DND-41 (cell line): Measurements from ENCODE around the gene NFAM1.

Experiments
- ATAC-seq: fragments of 200-7000 bp; cut with Tn5 transposase; 3 replicates; pipeline ENCODE4 v1.9.1; 2021; ENCODE audit warnings: low read depth; ENCODE audit not compliant: insufficient read depth
- DNase-seq: peaks from one replicate; pipeline ENCODE4 v3.0.0-alpha.2; 2020
- H2AFZ ChIP-seq: 2 replicates; pipeline ENCODE4 v1.6.0; 2012; ENCODE audit warnings: low read depth, low read length
- H3K27ac ChIP-seq: 2 replicates; pipeline ENCODE4 v1.5.1; 2012; ENCODE audit warnings: low read length, inconsistent platforms
- H3K27me3 ChIP-seq: fragments of 200-600 bp; sonication (generic); 2 replicates; pipeline ENCODE4 v1.6.0; 2012; ENCODE audit warnings: low read length, mild to moderate bottlenecking, inconsistent platforms; ENCODE audit not compliant: insufficient read depth, poor library complexity
- H3K36me3 ChIP-seq: 2 replicates; pipeline ENCODE4 v1.5.1; 2012; ENCODE audit warnings: low read length, inconsistent platforms; ENCODE audit not compliant: insufficient read depth
- H3K4me1 ChIP-seq: 2 replicates; pipeline ENCODE4 v1.5.1; 2012; ENCODE audit warnings: mild to moderate bottlenecking, low read length; ENCODE audit not compliant: insufficient read depth
- H3K4me2 ChIP-seq: 2 replicates; pipeline ENCODE4 v1.6.0; 2012; ENCODE audit warnings: mild to moderate bottlenecking, moderate library complexity, low read length, inconsistent platforms; ENCODE audit not compliant: insufficient read depth
- H3K4me3 ChIP-seq, 2 experiments: fragments of 200-600 bp in 1 of 2; shearing (Covaris generic) in 1 of 2; 2 replicates each; pipeline ENCODE4 v1.5.1; 2012 to 2016; ENCODE audit warnings: inconsistent platforms in 2 of 2, low read length in 2 of 2, mild to moderate bottlenecking in 2 of 2, low read depth in 1 of 2, moderate library complexity in 1 of 2
- H3K79me2 ChIP-seq: 2 replicates; pipeline ENCODE4 v1.6.0; 2012; ENCODE audit warnings: low read length, inconsistent platforms; ENCODE audit not compliant: insufficient read depth
- H3K9ac ChIP-seq: 2 replicates; pipeline ENCODE4 v1.6.0; 2012; ENCODE audit warnings: low read depth, mild to moderate bottlenecking, inconsistent platforms, low read length, moderate library complexity
- H3K9me3 ChIP-seq: 2 replicates; pipeline ENCODE4 v1.5.1; 2012; ENCODE audit warnings: low read length, moderate library complexity, mild to moderate bottlenecking, inconsistent platforms; ENCODE audit not compliant: insufficient read depth, severe bottlenecking
- H4K20me1 ChIP-seq: 2 replicates; pipeline ENCODE4 v1.6.0; 2012; ENCODE audit warnings: low read length; ENCODE audit not compliant: insufficient read depth
- EZH2 ChIP-seq: IDR thresholded peaks from 3 replicates; pipeline ENCODE4 v1.6.1; 2012; ENCODE audit warnings: borderline replicate concordance, low read depth, mild to moderate bottlenecking, moderate library complexity, low read length, inconsistent platforms; ENCODE audit not compliant: severe bottlenecking
- TF ChIP-seq, protein P1 (sequence below): IDR thresholded peaks from 2 replicates; pipeline ENCODE4 v1.5.1; 2012; ENCODE audit warnings: borderline replicate concordance, low read length, moderate library complexity, mild to moderate bottlenecking; ENCODE audit not compliant: poor library complexity, severe bottlenecking; ENCODE audit errors: extremely low read depth

NFAM1 gene

DNA sequence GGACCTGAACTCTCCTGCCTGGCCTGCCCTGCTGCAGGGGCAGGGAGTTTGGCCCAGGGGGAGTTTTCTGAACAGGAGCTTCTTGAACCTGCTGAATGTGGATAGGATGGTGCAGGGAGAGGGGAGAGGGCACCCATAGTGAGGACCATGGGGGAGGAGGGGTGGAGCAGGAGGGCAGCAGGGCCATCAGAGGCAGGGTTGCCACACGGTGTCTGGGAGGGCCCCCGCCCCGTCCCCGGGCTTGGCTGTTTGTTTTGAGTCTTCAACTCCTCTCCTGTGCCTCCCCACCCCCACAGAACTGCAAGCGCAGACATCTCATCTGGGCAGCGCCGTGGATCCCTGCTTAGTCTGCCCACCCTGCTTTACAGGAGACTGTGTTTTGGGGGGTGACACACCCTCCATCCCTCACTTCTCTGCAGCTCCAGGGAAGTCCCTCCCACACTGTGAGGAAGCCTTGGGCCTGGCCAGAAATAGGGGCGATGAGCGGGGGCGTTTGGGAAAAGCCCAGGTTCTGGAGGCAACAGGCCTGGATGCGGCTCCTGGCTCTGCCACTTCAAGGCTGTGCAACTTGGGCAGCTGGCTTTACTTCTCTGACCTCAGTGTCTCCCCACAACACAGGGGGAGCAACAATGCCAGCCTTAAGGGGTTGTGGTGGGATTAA, 14.4 kb downstream of the NFAM1 start:
- H3K4me1 ChIP-seq: no peaks in the 10 kb centered on the region
- H3K4me2 ChIP-seq: no peak overlapping the region
- H4K20me1 ChIP-seq: no peaks in the 10 kb centered on the region
- no peak overlapping the region for H3K9ac ChIP-seq
- DNase-seq (no peak), ATAC-seq (no peak)
- H3K27ac ChIP-seq: no peak overlapping the region
- no peaks in the 10 kb centered on the region for H3K36me3 ChIP-seq
- no peak overlapping the region for H2AFZ ChIP-seq
- no peak for TF ChIP-seq EZH2
- TF ChIP-seq, protein P1, sequence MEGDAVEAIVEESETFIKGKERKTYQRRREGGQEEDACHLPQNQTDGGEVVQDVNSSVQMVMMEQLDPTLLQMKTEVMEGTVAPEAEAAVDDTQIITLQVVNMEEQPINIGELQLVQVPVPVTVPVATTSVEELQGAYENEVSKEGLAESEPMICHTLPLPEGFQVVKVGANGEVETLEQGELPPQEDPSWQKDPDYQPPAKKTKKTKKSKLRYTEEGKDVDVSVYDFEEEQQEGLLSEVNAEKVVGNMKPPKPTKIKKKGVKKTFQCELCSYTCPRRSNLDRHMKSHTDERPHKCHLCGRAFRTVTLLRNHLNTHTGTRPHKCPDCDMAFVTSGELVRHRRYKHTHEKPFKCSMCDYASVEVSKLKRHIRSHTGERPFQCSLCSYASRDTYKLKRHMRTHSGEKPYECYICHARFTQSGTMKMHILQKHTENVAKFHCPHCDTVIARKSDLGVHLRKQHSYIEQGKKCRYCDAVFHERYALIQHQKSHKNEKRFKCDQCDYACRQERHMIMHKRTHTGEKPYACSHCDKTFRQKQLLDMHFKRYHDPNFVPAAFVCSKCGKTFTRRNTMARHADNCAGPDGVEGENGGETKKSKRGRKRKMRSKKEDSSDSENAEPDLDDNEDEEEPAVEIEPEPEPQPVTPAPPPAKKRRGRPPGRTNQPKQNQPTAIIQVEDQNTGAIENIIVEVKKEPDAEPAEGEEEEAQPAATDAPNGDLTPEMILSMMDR: no peak
- no peaks in the 10 kb centered on the region for H3K9me3 ChIP-seq
- peaks cover 10% of the 10 kb centered on the region for H3K27me3 ChIP-seq
- H3K79me2 ChIP-seq: no peaks in the 10 kb centered on the region
- H3K4me3 ChIP-seq: no peak overlapping the region

DNA sequence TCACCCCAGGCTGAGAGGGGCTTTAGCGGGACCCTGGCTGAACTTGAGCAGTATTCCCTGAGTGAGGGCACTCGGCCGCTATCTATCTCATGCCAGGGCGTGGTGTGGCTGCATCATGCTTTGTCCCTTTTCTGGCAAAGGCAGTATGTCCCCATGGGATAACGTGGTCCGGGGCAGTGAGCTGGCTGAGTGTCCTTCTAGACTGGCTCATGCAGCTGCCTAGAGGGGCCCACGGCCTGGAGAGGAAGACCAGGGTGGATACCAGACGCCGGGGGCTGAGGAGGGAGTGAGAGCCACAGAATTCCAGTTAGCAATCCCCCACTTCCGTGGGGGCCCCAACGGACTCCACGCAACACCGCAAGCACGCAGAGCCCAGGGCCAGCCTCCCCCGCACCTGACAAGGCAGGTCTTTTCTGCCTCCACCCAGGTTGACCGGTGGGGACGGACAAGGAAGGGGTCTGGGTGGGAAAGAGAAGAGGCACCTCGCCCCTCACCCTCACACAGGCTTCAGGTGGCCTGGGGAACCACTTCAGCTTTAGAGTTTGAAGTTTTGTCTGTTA, 15.5 kb downstream of the NFAM1 start:
- H2AFZ ChIP-seq: no peak overlapping the region
- TF ChIP-seq EZH2: no peak
- TF ChIP-seq, protein P1: no peak
- no peak overlapping the region for H3K27ac ChIP-seq
- H3K9me3 ChIP-seq: no peaks in the 10 kb centered on the region
- H3K4me1 ChIP-seq: no peaks in the 10 kb centered on the region
- peaks cover 10% of the 10 kb centered on the region for H3K27me3 ChIP-seq
- no peak overlapping the region for H3K4me2 ChIP-seq
- no peaks in the 10 kb centered on the region for H3K36me3 ChIP-seq
- ATAC-seq (no peak), DNase-seq (no peak)
- no peak overlapping the region for H3K9ac ChIP-seq
- no peak overlapping the region for H3K4me3 ChIP-seq
- no peaks in the 10 kb centered on the region; the same call in 1 of the 2 replicates for H4K20me1 ChIP-seq
- no peaks in the 10 kb centered on the region for H3K79me2 ChIP-seq

DNA sequence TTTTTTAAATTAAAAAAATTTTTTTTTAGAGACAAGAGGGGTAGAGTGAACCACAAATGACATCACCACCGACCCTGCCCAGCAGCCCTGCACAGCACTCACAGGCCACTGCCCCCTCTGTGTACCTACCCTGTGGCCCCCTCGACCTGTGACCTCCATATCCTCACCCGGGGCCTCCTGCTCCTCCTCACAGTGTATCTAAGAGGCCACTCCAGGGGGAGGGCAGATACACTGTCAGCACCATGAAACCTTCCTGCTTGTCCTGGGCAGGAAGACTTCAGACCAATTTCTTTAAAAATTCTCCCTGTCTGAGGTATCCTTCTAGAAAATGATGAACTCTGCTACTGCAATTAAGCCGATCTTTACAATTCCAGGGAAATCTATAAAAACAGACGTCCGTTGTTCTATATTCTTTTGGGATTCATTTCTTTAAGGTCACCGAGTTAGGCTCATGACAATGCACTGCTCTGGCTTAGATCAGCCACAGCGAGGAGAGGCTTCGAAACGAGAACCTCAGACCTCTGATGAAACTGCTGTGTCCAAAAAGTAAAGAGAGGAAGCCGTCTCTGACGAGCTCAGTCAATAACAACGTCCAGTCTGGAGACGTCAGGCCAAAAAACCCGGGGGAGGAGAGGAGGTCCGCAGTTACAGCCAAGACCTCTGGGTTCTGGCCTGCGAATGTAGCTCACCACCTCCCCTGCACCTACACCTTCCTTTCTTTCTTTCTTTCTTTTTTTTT, 17.5 kb downstream of the NFAM1 start:
- Histone ChIP-seq H3K27ac (no peak overlapping the region), H3K4me1 (no peaks in the 10 kb centered on the region), H3K9ac (no peak overlapping the region), H3K36me3 (no peaks in the 10 kb centered on the region), H3K79me2 (no peaks in the 10 kb centered on the region), H3K4me3 (no peak overlapping the region), H3K4me2 (no peak overlapping the region), H4K20me1 (no peaks in the 10 kb centered on the region; the same call in 1 of the 2 replicates), H2AFZ (no peak overlapping the region), H3K9me3 (no peaks in the 10 kb centered on the region), H3K27me3 (peaks cover 7% of the 10 kb centered on the region)
- ATAC-seq: no peak
- no peak for DNase-seq
- TF ChIP-seq, protein P1: no peak
- TF ChIP-seq EZH2: no peak
